ENCODE results near the gene ALPI. TPM values are rescaled to one million over a fixed set of nuclear protein-coding genes. Genes with fewer than 3 reads are reported as not detected.
"Not testable (repeated sequence)": the region's sequence is repeated elsewhere in the genome, so short reads cannot be mapped to it uniquely, and the experiment has no call there.

The ALPI gene
- total RNA-seq (2021) (not detected in 2 replicates), Bru-seq, nascent RNA (not detected), BruChase-seq, experiment 1, labeled RNA remaining after a 2-hour chase (not detected), BruChase-seq, experiment 2, labeled RNA remaining after a 6-hour chase (not detected)
- long read RNA-seq: 0 reads

DNA sequence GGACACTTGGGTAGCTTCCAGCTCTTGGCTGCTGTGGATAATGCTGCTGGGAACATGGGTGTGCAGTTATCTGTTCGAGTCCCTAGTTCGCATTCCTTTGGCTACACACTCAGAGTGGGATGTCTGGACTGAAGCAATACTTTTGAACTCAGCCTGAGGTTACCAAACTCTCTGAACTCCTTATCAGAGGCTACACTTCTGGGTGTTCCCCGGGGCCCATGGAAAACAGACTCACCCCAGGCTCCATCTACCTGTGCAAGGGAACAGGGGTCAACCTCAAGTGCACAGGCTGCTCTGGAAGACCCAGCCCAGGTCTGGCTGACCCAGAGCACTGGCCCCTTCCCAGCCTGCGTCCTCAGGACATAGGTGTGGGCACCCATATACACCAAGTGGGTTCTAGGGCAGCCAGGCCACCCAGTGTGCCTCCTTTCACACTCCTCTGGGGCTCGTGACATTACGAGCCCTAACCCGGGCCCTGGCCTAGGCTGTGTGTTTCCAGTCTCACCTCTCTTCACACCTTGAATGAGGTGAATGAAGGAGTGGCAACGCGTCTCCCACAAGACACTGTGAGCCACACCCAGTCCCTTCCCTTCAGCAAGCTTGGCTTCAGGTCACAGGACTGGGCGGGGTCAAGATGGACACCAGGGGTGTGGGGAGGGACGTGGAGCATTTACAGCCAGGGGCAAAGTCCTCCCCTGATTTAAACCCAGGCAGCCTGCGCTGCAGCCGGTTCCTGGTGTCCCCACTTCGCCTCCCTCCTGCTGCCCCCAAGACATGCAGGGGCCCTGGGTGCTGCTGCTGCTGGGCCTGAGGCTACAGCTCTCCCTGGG, at the start of gene ALPI:
TSS of gene ALPI (plus strand) at position 728 of the 830 bp plus-strand sequence. CDS start at position 775, 47 bp downstream.
- Histone ChIP-seq H3K79me2 (ENCODE audit: low read depth) (no peaks in the 10 kb centered on the region), H4K20me1 (ENCODE audit: insufficient read depth) (no peaks in the 10 kb centered on the region), H3K36me3 (ENCODE audit: low read depth) (no peaks in the 10 kb centered on the region), H3K4me2 (no peak within 1 kb of the TSS), H3K27me3 (ENCODE audit: insufficient read depth, low read depth) (peaks cover 67% of the 10 kb centered on the region), H3F3A (ENCODE audit: insufficient read depth, low read depth) (no peaks in the 10 kb centered on the region), H3K9me3 (ENCODE audit: insufficient read depth, low read depth) (no peaks in the 10 kb centered on the region), H3K27ac (no peak within 1 kb of the TSS), H3K4me1 (replicated peaks; ENCODE audit: insufficient read depth) (no peaks in the 10 kb centered on the region), H3K4me3 (no peak within 1 kb of the TSS), H3K9me2 (ENCODE audit: insufficient read depth) (no peaks in the 10 kb centered on the region), H2AFZ (no peak within 1 kb of the TSS)
- ChIA-PET CTCF (no interaction called here), POLR2A (ENCODE audit: unreplicated experiment) (no interaction called here)
- intact Hi-C loops (cut with micrococcal nuclease; ENCODE audit: unreplicated experiment): no loop called here
- TF ChIP-seq CTCF (conservative IDR thresholded peaks at IDR 0.05): no peak
- TF ChIP-seq EZH2 (IDR thresholded peaks at IDR 0.05; ENCODE audit: low read depth): no peak
- no TSS peak for BruUV-seq (replicated peaks)
- no peak for DNase-seq

- ChIA-PET POLR2A (ENCODE audit: unreplicated experiment) (no interaction called here), CTCF (no interaction called here)
- Histone ChIP-seq H3F3A (ENCODE audit: insufficient read depth, low read depth) (no peaks in the 10 kb centered on the region), H3K9me3 (ENCODE audit: insufficient read depth, low read depth) (no peaks in the 10 kb centered on the region), H3K4me1 (replicated peaks; ENCODE audit: insufficient read depth) (no peaks in the 10 kb centered on the region), H3K27ac (no peak within 1 kb of the TSS), H3K4me2 (no peak within 1 kb of the TSS), H4K20me1 (ENCODE audit: insufficient read depth) (no peaks in the 10 kb centered on the region), H2AFZ (no peak within 1 kb of the TSS), H3K4me3 (no peak within 1 kb of the TSS), H3K27me3 (ENCODE audit: insufficient read depth, low read depth) (no peaks in the 10 kb centered on the region), H3K79me2 (ENCODE audit: low read depth) (no peaks in the 10 kb centered on the region), H3K36me3 (ENCODE audit: low read depth) (no peaks in the 10 kb centered on the region), H3K9me2 (ENCODE audit: insufficient read depth) (no peaks in the 10 kb centered on the region)
- TF ChIP-seq EZH2 (IDR thresholded peaks at IDR 0.05; ENCODE audit: low read depth): no peak
- no peak for TF ChIP-seq CTCF (conservative IDR thresholded peaks at IDR 0.05)
- intact Hi-C loops (cut with micrococcal nuclease; ENCODE audit: unreplicated experiment): no loop called here
- DNase-seq: peak in 1 of 2 experiments; percentile 8
- no TSS peak for BruUV-seq (replicated peaks)
These were observed 49.2 kb upstream of the ALPI start, which contains the start of gene ALPG for GRCh38 chr2:232406556-232407310. TSS of gene ALPG (plus strand) at chr2:232406844. CDS start at chr2:232406895, 51 bp downstream.

DNA sequence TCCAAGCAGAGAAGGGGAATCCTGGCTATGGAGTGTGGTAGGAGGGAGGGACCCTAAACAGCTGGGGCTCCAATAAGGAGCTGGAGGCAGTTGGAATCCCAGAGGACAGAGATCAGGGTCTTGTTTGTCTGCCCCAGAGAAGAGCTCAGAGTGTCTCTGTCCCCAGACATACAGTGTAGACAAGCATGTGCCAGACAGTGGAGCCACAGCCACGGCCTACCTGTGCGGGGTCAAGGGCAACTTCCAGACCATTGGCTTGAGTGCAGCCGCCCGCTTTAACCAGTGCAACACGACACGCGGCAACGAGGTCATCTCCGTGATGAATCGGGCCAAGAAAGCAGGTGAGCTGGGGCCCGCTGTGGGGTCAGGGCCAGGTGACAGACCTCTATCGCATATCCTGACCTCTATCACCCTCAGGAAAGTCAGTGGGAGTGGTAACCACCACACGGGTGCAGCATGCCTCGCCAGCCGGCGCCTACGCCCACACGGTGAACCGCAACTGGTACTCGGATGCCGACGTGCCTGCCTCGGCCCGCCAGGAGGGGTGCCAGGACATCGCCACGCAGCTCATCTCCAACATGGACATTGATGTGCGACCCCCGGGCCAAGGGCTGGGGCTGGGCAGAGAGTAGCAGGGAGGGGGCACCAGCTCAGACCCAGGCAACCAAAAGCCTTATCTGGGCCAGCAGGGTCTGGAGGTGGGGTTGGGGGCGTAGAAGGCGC, 48.4 kb upstream of the ALPI start:
- H2AFZ ChIP-seq; H3K4me2 ChIP-seq; H3K79me2 ChIP-seq (ENCODE audit: low read depth); H3K27me3 ChIP-seq (ENCODE audit: insufficient read depth, low read depth); H3K27ac ChIP-seq; H3K4me3 ChIP-seq; H3K4me1 ChIP-seq (replicated peaks; ENCODE audit: insufficient read depth); DNase-seq; H3K9me2 ChIP-seq (ENCODE audit: insufficient read depth); H3K36me3 ChIP-seq (ENCODE audit: low read depth); BruUV-seq (replicated peaks); CTCF ChIA-PET; H3F3A ChIP-seq (ENCODE audit: insufficient read depth, low read depth); H3K9me3 ChIP-seq (ENCODE audit: insufficient read depth, low read depth); H4K20me1 ChIP-seq (ENCODE audit: insufficient read depth); intact Hi-C loops (cut with micrococcal nuclease; ENCODE audit: unreplicated experiment): not testable (repeated sequence)
- POLR2A ChIA-PET (ENCODE audit: unreplicated experiment): interaction anchor here (0.7 kb wide), 1 partner anchor 61 kb away, joined by 3 read pairs; no protein-coding TSS in a partner anchor

DNA sequence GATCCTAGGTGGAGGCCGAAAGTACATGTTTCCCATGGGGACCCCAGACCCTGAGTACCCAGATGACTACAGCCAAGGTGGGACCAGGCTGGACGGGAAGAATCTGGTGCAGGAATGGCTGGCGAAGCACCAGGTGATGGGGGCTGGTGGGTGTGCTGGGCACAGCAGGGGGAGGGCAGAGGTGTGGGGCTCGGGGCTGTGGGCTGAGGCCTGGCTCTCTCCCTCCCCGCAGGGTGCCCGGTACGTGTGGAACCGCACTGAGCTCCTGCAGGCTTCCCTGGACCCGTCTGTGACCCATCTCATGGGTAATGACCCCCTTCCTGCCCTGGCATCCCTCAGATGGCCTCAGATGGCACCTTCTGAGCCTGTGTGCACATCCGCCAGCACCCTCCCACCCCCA, 47.7 kb upstream of the ALPI start:
- H3K4me1 ChIP-seq (replicated peaks; ENCODE audit: insufficient read depth); H3K4me2 ChIP-seq; H4K20me1 ChIP-seq (ENCODE audit: insufficient read depth); BruUV-seq (replicated peaks); H3K79me2 ChIP-seq (ENCODE audit: low read depth); H3K4me3 ChIP-seq; H3K9me2 ChIP-seq (ENCODE audit: insufficient read depth); H3K27me3 ChIP-seq (ENCODE audit: insufficient read depth, low read depth); intact Hi-C loops (cut with micrococcal nuclease; ENCODE audit: unreplicated experiment); H2AFZ ChIP-seq; CTCF ChIA-PET; DNase-seq; H3K9me3 ChIP-seq (ENCODE audit: insufficient read depth, low read depth); H3F3A ChIP-seq (ENCODE audit: insufficient read depth, low read depth); H3K36me3 ChIP-seq (ENCODE audit: low read depth); H3K27ac ChIP-seq: not testable (repeated sequence)
- POLR2A ChIA-PET (ENCODE audit: unreplicated experiment): interaction anchor here (0.7 kb wide), 1 partner anchor 62 kb away, joined by 3 read pairs; no protein-coding TSS in a partner anchor

GRCh38 chr2:232409617-232410016, 46.3 kb upstream of the ALPI start:
- H3K79me2 ChIP-seq (ENCODE audit: low read depth); H3K4me3 ChIP-seq; CTCF ChIA-PET; H2AFZ ChIP-seq; H3K9me3 ChIP-seq (ENCODE audit: insufficient read depth, low read depth); POLR2A ChIA-PET (ENCODE audit: unreplicated experiment); DNase-seq; intact Hi-C loops (cut with micrococcal nuclease; ENCODE audit: unreplicated experiment); H3K27ac ChIP-seq; BruUV-seq (replicated peaks); H3K9me2 ChIP-seq (ENCODE audit: insufficient read depth); H3K4me1 ChIP-seq (replicated peaks; ENCODE audit: insufficient read depth); H3K27me3 ChIP-seq (ENCODE audit: insufficient read depth, low read depth); H3F3A ChIP-seq (ENCODE audit: insufficient read depth, low read depth); H3K4me2 ChIP-seq; H3K36me3 ChIP-seq (ENCODE audit: low read depth); H4K20me1 ChIP-seq (ENCODE audit: insufficient read depth): not testable (repeated sequence)

Measured in PC-9 (cell line).